Activated CD4-positive, alpha-beta T cell treated with anti-CD3 and anti-CD28 coated beads, Interleukin-10, Interleukin-2, amounts not matched to agents 100 ng/mL and 50 ng/mL, durations not matched to agents 16 hours and 8 hours (primary cell): Measurements from ENCODE around the gene CLDN9.
A peak's percentile ranks its signal among the peaks of the same experiment; 100 is the strongest.

ENCODE experiments used
- DNase-seq: peaks from one replicate; pipeline ENCODE4 v3.0.0-alpha.2; 2020

CLDN9 gene

DNA sequence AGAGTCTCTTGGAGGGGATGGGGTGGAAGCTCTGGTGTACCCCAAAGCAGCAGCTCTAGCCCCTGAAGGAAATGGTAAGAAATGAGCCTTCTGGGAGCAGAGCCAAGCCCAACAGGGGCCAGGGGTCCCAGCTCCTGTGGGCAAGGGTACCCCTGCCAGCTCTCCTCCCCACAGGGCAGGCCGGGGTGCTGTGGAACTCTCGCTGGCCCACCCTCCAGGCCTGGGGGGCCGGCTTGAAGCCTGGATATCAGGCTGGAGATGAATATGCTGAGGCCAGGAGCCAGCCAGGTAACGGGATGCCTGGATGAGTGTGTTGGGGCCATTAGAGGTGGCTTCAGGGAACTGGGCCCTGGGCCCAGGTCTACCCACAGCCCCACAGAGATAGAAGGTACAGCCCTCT is 12.2 kb upstream of the CLDN9 start:
- DNase-seq, result no peak

DNA sequence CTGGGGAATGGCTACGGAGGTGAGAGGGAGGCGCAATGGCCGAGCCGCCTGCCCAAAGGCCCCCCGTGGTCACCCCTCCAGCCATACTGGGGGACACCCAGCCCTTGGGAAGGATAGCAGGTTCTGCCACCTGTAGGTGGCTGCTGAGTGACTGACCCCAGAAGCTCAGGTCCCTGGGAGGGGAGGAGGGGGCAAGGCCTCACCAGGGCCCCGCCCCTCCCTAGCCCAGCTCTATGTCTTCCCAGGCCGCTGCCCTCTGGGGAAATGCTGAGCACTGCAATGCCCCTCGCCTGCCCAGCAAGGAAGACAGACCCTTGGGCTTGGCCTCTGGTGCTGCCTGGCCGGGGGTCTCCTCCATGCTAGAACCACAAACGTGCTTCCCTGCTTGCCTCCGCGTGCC is 11.4 kb upstream of the CLDN9 start:
- no peak for DNase-seq

- DNase-seq, result peak; percentile 99
Observed at GRCh38 chr16:3003582-3004270, 9.0 kb upstream of the CLDN9 start.

DNA sequence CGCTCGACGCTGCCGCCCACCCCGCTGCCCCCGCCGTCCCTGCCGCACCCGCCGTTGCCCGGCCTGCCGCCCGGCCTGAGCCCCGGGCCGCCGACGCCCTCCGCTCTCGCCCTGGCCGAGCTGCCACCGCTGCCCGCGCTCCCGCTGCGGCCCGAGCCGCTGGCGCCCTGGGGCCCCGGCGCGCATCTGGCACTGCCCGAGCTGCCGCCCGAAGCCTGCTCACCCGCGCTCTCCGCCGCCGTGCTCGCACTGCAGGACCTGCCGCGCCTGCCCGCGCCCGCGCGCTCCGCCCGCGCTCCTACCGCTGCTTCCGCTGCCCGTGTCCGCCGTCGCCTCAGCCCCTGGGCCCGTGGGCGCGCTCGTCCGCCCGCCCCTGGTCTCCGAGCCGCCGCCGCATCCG is 8.4 kb upstream of the CLDN9 start:
- DNase-seq, result no peak

DNA sequence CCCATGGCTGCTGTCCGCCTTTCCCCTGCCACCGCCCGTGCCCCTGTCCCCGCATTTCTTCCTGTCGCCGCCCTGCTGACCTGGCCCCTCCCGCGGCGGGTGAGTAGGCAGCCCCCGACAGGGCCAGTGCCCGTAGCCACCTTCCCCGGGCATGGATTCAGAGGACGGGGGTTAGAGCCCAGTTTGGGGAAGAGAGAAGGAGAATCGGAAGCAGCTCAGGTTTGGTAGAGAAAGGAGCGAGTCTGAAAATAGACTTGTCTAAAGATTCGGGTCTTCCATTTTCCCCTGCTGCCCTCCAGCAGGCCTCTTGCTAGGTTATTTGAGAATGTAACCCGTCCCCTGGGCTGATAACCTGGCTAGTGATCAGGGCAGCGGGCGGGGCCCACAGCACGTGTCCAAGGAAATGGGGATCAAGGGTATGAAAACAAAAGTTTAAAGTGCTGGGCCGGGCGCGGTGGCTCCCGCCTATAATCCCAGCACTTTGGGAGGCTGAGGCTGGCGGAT is 7.9 kb upstream of the CLDN9 start:
- DNase-seq, result no peak

- no peak for DNase-seq
Observed at GRCh38 chr16:3007059-3007956, 5.4 kb upstream of the CLDN9 start.

DNA sequence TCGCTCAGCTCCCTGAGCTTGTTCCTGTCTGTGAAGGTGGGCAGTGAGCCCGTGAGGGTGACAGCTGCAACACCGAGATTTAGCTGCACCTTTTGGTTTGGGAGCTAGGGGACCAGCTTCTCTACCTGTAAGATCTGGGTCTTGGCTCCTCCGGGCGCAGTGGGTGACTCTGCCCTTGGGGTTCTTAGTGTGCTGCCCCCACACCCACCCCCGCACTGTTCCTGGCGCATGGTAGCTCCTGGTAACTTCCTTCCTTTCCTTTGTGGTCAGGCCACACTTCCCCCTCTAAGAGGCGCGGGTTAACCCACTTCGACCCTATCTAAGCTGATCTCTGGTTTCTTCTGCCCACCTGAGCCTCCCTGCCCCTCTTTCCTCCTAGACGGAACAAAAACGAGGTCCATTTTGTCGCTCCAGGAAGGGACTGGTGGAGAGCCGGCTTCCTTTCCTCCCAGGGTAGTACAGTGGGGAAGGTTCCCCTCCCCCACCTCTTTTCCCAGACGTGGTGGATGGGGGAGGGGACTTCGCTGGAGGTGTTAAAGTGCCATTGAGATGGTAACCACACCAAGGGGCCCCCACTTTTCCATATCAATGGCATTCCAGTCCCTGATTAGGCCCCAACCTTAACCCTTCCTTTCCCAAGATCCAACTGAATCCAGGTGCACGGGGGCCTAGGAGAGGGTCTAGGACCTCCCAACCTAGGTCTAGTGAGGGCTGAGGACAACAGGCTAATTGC is 4.6 kb upstream of the CLDN9 start:
- DNase-seq, result no peak

DNA sequence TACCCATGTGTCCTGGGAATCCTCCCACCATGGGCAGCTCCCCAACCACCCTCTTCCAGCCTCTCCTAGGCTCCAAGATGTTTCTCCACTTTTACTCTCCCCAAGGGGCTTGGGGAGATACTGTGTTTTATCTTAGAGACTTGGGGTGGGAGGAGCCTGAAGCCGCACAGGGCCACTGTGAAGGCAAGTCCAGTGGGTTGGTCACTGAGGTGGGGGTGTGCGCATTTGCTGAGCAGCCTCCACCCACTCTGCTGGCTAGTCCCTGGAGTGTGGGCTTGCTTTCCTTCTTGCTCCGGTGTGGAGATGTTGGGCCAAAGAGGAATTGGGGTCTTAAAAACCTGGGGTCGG is 4.1 kb upstream of the CLDN9 start:
- DNase-seq, result no peak

DNA sequence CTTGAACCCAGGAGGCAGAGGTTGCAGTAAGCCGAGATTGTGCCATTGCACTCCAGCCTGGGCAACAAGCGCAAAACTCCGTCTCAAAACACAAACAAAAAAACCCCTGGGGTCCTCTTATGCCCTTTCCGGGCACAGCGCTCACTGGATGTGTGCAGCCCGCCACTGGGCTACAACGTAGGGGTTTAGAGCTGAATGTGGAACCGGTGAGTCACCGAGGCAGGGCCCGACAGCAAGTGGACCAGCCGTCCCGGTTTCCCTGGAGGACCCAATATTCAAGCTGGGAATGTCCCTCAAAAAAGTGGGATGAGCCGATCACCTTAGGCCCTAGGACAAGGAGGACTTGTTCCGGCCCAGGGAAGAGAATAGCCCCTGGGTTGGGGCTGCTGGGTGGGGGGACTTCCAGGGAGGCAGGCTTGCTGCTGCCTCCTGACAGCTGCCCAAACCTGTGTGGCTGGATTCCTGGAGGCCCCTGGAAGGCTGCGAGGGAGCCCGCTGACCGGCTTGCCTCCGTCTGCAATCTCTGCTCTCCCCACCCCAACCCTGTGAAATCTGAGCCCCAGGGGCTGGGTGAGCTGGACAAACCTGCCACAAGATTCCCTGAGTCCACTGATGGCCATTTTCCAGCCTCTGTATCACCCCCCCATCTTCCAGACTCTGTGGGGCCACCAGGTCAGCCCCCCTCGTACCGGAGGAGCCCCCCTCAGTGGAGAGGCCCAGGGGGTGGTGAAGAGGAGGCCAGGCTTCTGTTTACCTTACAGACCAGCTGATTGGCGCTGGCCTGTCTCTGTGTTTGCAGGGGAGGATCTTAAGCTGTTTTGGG is 2.9 kb upstream of the CLDN9 start:
- no peak for DNase-seq

GRCh38 chr16:3010510-3010909 is 2.2 kb upstream of the CLDN9 start:
- no peak for DNase-seq

GRCh38 chr16:3012246-3012645 is 477 bp upstream of the CLDN9 start:
- no peak for DNase-seq

GRCh38 chr16:3013491-3013951 is 798 bp downstream of the CLDN9 start:
- no peak for DNase-seq

DNA sequence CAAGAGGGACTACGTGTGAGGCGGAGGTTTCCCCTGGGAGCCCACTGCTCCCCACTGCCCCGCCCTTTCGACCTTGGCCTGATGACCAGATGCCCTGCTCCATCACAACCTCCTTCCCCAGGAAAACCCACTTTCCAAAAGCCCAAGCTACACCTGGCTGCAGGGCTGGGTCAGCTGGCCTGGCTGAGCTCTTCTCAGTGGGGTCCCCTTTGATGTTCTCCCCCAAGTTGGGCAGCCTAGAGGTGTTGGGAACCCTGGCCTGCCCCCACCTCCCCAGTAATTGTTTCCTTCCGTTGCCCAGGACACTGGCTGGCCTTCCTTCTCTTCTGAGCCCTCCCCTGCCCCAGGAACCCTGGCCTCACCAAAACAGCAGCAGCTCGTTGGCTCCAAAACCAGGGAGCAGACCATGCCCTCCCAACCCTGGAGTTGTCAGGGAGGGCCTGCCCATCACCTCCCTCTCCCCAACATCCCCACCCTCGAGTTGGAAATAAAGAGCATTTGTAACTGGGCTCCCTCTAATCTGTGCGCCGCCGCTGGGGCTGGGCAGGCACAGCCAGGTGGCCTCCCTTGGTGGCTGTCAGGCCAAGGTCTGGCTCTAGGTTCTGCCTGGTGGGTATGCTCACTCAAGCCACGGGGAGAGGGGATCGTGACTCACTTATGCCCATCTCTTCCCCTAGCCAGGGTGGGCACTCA is 1.4 kb downstream of the CLDN9 start:
- no peak for DNase-seq

GRCh38 chr16:3014971-3015370 is 2.2 kb downstream of the CLDN9 start:
- DNase-seq, result no peak

DNA sequence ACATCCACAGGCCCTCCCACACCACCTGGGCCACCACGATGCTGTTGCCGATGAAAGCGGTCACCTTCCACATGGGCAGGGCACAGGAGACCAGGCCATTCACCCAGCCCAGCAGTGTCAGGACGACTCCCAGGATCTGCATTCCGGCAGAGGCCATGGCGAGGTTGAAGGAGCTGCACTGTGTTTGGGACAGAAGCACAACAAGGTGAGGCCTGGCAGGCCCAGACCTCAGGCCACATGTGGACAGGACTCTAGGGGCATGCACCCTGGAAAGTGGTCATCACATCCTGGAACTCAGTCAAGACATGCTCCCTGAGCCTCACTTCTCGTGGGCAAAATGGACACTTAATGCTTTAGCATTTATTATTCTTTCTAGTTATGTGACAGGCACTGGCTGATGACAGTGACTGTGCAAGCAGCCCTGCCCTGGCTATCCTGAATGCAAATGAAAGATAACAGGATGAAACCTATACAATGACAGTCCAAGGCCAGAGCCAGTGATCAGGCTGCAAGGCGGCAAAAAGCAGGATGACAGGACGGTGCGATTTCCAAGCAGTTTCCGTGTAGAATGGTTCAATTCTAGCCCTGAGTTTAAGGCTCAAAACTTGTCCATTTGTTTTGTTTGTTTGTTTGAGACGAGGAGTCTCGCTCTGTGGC is 3.3 kb downstream of the CLDN9 start:
- no peak for DNase-seq

GRCh38 chr16:3017344-3017743 is 4.6 kb downstream of the CLDN9 start:
- no peak for DNase-seq

DNA sequence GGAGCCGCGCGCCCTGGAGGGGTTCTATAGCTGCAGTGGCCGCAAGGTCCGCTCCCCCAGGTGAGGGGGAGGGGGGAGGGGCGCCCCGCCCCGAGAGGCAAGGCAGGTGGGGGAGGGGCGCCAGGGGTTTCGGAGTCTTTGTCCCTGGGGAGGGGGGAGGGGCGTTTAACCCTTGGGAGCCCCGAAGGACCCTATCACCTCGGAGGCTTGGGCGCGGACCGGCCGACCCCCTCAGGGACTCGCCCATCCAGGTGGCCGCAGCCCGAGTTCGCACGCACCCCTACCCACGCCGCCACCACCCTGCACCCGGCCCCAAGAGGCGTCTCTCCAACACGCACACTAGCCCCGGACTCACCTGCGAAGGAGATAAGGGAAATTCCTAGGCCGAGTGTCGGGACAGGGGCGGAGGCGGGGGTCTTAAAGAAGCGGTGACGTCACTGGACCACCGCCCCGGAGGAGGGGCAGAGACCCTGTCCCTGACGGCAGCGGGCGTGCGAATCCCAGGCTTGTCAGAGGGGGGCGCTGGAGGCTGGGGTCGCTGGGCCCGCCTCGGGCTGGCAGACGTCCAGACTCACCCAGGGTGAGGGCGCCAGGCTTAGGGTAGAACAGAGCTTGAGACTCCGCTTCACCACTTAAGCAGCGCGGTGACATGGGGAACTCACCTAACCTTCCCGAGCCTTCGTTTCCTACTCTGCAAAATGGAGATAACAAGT is 5.2 kb downstream of the CLDN9 start, which contains the start of gene CLDN6:
CLDN6 (minus strand) TSS at position 390 of the 713 bp plus-strand sequence. CDS start 2,162 bp downstream, outside the sequence.
- peak; percentile 45 for DNase-seq

DNA sequence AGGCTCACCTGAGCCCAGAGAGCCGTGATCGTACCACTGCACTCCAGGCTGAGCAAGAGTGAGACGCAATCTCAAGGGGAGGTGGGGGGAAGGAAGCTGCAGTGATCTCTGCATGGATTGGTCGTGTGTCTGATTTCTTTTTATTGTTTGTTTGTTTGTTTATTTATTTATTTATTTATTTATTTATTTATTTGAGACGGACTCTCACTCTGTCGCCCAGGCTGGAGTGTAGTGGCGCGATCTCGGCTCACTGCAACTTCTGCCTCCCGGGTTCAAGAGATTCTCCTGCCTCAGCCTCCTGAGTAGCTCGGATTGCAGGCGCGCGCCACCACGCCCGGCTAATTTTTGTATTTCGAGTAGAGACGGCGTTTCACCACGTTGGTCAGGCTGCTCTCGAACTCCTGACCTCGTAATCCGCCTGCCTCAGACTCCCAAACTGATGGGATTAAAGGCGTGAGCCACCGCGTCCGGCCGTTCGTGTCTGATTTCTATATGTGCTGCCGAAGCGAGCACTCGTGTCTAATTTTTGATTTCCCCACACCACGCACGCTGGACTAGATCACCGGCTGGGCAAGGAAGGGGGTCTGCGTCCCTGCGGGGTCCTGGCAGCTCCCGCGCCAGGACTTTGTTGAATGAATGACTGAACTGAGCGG is 7.0 kb downstream of the CLDN9 start:
- DNase-seq, result no peak

GRCh38 chr16:3020247-3020603 is 7.5 kb downstream of the CLDN9 start, which contains the start of gene TNFRSF12A:
Gene TNFRSF12A, plus strand, starts transcription at chr16:3020368. Its CDS starts 30 bp downstream, at chr16:3020398.
- DNase-seq, result peak; percentile 84
